ENCODE results near the gene MRGPRF. TPM values are rescaled to one million over a fixed set of nuclear protein-coding genes. Genes with fewer than 3 reads are reported as not detected.

The MRGPRF gene
- total RNA-seq, 2 donors from 2014 or later = 3.0 to 17.9 TPM

DNA sequence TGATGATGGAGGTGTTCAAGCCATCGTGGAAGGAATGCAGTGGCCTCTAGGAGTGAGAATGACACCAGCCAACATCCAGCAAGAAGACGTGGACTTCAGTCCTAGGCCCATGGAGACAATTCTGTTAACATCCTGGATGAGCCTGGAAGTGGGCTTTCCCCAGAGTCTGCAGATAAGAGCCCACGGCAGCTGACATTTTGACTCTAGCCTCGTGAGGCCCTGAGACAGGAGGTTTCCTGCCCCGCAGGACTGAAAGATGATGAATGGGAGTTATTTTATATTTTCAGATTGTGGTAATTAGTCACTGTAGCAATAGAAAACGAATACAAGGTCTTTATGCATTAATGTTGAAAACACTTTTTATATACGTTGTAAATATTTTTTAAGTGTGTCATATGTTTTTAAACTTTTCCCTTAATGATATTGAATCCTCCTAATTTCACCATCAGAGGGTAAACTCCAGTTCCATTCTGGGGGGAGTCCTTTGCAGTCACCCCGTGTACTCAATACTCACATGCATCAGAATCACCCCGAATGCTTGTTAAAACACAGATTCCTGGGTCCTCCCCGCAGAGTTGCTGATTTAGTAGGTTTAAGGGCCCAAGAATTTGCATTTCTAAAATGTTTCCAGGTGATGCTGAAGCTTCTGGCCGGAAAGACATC lies 35.1 kb upstream of the MRGPRF start:
- H3K9ac ChIP-seq (ENCODE audit: low read depth in 2 of 2, low read length in 2 of 2) = no peak overlapping the region

DNA sequence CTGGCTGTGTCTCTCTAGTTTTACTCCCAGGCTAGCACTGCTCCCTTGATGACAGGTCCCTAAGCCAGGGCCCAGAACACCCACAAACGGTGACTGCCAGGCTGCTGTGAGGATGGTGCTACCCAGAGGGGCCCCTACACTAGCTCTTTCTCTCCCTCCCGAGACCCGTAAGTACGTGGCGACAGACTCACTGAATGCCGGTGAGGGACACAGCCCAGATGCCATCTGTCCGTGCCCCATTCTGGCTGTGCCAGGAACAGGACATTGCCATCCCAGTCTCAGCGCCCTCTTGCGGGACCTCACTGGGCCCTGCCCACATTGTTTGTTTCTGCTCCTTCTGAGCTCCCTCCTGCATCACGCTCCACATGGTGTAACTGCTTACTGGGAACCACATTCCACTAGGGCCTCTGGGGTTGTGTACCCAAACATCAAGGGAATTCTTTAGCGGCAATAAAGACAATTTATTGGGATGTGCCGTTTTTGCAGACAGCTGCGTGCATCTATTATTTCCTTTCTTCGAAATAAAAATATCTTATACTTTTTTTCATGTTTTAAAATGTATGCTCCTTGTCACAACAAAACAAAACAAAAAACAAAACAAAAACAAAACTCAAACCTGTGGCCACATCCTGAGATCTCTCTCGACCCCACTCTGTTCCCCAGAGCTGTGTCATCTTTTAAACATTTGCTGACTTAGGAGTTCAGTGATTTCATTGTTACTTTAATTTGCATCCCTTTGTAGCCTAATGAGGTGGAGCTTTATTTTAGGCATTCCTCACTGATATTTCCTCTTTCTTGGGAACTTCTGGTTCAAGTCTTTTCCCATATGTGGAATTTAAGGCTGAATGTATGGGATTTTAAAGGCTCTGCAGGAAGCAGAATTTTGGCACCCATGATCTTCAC lies 31.3 kb upstream of the MRGPRF start:
- intact Hi-C loops (cut with DNase I) = loop anchor here (5.0 kb wide), 1 partner anchor 132 kb away; no protein-coding TSS in a partner anchor
- peak overlapping the region; percentile 4 for H3K27ac ChIP-seq
- no peak overlapping the region for H3K4me3 ChIP-seq
- H3K27me3 ChIP-seq = no peaks in the 10 kb centered on the region
- H3K36me3 ChIP-seq = no peaks in the 10 kb centered on the region
- no peaks in the 10 kb centered on the region for H3K4me1 ChIP-seq
- DNase-seq = peak; percentile 72
- TF ChIP-seq, protein P1, sequence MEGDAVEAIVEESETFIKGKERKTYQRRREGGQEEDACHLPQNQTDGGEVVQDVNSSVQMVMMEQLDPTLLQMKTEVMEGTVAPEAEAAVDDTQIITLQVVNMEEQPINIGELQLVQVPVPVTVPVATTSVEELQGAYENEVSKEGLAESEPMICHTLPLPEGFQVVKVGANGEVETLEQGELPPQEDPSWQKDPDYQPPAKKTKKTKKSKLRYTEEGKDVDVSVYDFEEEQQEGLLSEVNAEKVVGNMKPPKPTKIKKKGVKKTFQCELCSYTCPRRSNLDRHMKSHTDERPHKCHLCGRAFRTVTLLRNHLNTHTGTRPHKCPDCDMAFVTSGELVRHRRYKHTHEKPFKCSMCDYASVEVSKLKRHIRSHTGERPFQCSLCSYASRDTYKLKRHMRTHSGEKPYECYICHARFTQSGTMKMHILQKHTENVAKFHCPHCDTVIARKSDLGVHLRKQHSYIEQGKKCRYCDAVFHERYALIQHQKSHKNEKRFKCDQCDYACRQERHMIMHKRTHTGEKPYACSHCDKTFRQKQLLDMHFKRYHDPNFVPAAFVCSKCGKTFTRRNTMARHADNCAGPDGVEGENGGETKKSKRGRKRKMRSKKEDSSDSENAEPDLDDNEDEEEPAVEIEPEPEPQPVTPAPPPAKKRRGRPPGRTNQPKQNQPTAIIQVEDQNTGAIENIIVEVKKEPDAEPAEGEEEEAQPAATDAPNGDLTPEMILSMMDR (IDR thresholded peaks at IDR 0.05) = peak; percentile 55
- H3K9me3 ChIP-seq = no peaks in the 10 kb centered on the region
- H3K9ac ChIP-seq (ENCODE audit: low read depth in 2 of 2, low read length in 2 of 2) = no peak overlapping the region

More for the DNA sequence above, 35.1 kb upstream of the MRGPRF start:
- TF ChIP-seq, protein P1 (IDR thresholded peaks at IDR 0.05) = no peak
- H3K9me3 ChIP-seq = no peaks in the 10 kb centered on the region
- intact Hi-C loops (cut with DNase I) = no loop called here
- H3K27me3 ChIP-seq = no peaks in the 10 kb centered on the region
- peak overlapping the region; percentile 75 for H3K27ac ChIP-seq
- H3K36me3 ChIP-seq = no peaks in the 10 kb centered on the region
- no peaks in the 10 kb centered on the region for H3K4me1 ChIP-seq
- DNase-seq = no peak
- peak overlapping the region; percentile 75 for H3K4me3 ChIP-seq

DNA sequence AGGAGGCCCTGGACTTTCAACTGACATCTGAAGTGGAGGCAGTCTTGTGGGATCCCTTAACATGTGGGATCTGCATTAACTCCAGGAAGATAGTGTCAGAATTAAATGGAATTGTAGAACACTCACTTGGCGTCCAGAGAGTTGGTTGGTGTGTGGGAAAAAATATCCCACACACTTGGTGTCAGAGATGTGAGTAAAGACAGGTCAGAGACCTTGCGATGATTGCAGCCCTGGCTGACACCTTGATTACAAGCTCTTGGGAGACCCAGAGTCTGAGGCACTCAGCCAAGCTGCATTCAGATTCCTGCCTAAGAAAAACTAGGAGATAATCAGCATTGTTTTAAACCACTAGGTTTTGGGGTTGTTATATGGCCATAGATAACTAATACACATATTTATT lies 28.5 kb upstream of the MRGPRF start:
- H3K27me3 ChIP-seq = no peaks in the 10 kb centered on the region
- H3K27ac ChIP-seq = no peak overlapping the region
- no peak for DNase-seq
- H3K4me3 ChIP-seq = no peak overlapping the region
- H3K9ac ChIP-seq (ENCODE audit: low read depth in 2 of 2, low read length in 2 of 2) = no peak overlapping the region
- TF ChIP-seq, protein P1 (IDR thresholded peaks at IDR 0.05) = no peak
- H3K4me1 ChIP-seq = no peaks in the 10 kb centered on the region
- no peaks in the 10 kb centered on the region for H3K9me3 ChIP-seq
- H3K36me3 ChIP-seq = no peaks in the 10 kb centered on the region
- intact Hi-C loops (cut with DNase I) = loop anchor here (5.0 kb wide), 1 partner anchor 129 kb away; no protein-coding TSS in a partner anchor

DNA sequence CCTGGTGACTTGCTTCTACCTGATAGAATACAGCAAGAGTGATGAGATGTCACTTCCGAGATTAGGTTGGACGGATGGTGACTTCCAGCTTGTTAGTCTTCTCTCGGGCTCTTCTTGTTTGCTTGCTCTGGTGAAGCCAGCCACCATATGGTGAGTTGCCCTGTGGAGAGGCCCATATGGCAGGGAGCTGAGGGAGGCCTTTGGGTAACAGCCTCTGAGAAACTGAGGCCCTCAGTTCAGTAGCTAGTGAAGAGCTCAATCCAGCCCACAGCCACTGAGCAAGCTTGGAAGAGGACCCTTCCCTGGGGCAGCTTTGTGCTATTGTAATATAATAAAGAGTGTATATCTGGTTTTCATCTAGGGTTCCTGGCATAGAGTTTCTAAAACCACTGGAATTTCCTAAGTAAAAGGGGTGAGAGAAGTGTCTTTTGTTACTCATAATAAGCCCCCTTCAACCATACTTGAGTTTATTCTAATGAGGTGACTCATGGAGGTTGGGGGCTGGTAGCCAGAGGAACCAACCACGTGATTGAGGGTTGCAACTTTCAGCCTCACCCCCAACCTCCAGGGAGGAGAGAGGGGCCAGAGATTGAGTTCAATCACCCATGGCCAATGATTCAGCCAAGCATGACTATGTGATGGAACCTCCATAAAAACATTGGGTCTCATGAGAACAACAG lies 27.7 kb upstream of the MRGPRF start:
- no peaks in the 10 kb centered on the region for H3K27me3 ChIP-seq
- H3K4me1 ChIP-seq = no peaks in the 10 kb centered on the region
- no peaks in the 10 kb centered on the region for H3K36me3 ChIP-seq
- no peak for DNase-seq
- TF ChIP-seq, protein P1 (IDR thresholded peaks at IDR 0.05) = no peak
- H3K9ac ChIP-seq (ENCODE audit: low read depth in 2 of 2, low read length in 2 of 2) = no peak overlapping the region
- intact Hi-C loops (cut with DNase I) = loop anchor here (5.0 kb wide), 1 partner anchor 128 kb away; no protein-coding TSS in a partner anchor
- H3K4me3 ChIP-seq = no peak overlapping the region
- H3K9me3 ChIP-seq = no peaks in the 10 kb centered on the region
- H3K27ac ChIP-seq = no peak overlapping the region

DNA sequence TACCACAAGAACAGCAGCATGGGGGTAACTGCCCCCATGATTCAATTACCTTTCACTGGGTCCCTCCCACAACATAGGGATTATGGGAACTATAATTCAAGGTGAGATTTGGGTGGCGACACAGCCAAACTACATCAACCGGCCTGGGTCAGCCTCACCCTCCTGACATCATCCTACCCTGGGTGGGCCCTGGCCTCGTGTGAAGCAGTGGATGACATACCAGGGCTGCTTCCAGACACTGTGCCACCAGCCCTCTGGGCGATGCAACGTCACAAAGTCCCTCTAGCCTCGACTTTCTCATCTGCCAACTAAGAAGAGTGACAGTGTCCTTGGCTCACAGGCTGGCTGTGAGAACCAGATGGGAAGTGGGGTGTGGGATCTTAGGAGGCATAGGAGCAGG lies 27.0 kb upstream of the MRGPRF start:
- no peaks in the 10 kb centered on the region for H3K27me3 ChIP-seq
- H3K4me1 ChIP-seq = no peaks in the 10 kb centered on the region
- no peak overlapping the region for H3K9ac ChIP-seq (ENCODE audit: low read depth in 2 of 2, low read length in 2 of 2)
- H3K9me3 ChIP-seq = no peaks in the 10 kb centered on the region
- intact Hi-C loops (cut with DNase I) = loop anchor here (5.0 kb wide), 1 partner anchor 128 kb away; no protein-coding TSS in a partner anchor
- H3K4me3 ChIP-seq = no peak overlapping the region
- no peaks in the 10 kb centered on the region for H3K36me3 ChIP-seq
- DNase-seq = no peak
- no peak overlapping the region for H3K27ac ChIP-seq
- TF ChIP-seq, protein P1 (IDR thresholded peaks at IDR 0.05) = no peak
